NCI-H524 (cell line): ENCODE results near the gene KLHL30.

ENCODE experiments used
- DNase-seq, 2 experiments: peaks; one replicate each; lab custom pipeline; 2025; lab: John Stamatoyannopoulos, UW

KLHL30 gene

DNA sequence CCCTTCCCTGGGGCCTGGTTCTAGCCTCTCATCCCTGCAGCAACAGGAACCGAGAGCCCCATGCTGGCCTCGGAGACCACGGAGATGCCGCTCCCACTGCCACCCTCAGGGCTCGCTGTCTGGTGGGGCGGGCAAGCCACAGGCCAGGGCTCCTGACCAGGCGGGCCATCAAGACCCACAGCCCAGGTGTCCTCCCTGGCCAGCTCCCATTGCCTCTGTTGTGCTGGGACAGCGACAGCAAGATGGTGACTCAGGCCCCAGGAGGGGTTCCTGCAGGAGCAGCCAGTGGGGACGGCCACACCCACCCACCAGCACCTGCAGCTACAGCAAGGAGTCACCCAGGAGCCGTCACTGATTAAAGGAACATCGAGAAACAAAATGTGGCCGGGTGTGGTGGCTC, 7.4 kb downstream of the KLHL30 start:
- no peak for DNase-seq

DNA sequence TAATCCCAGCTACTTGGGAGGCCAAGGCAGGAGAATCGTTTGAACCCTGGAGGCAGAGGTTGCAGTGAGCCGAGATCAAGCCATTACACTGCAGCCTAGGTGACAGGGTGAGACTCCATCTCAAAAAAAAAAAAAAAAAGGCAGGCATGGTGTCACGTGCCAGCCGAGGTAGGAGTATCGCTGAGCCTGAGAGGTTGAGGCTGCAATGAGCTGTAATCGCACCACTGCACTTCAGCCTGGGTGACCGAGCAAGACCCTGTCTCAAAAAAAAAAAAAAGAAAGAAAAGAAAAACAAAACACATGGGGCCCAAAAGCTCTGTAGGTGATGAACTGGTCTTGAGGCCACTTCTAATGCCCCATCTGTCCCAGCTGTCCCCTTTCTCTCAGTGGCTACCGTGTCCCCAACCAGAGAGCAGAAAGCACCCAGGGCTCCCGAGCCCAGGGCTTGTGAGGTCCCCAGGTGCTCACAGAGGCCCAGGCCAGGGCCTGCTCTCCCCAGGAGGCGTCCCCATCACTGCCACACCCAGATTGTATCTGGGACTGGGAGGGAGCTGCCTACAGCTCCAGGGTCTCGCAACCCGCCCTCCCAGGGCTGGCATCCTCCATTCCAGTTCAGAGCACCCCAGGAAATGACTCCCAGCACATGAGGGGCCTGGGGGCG, 8.5 kb downstream of the KLHL30 start:
- DNase-seq, result peak in 1 of 2 experiments; percentile 13

DNA sequence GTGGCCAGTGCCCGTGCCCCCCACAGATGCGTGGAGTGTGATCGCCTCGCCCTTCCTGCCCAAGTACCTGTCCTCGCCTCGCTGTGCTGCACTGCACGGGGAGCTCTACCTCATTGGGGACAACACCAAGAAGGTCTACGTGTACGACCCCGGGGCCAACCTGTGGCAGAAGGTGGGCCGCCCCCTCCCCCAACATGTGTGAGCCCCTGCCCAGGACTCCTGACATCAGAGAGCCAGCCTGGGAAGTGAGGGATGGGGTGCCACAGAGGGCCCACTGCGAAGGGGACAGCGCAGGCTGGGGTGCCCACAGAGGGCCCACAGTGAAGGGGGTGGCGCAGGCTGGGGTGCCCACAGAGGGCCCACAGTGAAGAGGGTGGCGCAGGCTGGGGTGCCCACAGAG, 10.5 kb downstream of the KLHL30 start:
- DNase-seq, result no peak

DNA sequence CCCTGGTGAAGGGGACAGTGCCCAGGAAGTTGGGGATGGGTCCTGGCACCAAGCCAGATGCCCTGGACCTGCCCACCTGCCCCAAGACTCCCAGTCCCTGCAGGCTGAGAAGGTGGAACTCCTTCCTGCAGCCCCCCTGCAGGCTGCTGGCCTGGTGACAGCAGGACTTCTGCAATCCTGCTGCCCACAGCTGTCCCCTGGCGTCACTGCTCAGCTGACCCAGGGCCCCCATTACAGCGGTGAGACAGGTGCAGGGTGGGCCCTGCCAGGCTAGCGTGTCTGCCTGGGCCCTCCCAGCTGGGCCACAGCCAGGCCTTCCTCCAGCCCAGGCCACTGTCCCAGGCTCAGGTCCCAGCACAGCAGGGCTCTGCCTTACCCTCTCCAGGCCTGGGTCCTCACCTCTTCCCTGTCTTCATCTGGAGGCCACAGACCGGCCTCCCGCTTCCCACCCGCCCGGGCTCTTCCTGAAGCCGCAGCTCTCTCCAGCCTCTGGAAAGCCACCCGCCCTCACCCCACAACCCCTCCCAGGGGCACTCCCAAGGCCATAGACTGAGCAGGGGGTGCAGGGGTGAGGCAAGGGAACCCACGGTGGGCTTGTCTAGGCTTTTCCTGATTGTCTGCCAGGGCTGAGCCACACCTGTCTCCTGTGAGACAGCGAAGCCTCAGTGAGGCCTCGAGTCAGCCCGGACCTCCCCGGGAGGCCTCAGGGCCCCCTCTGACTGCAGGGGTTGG, 11.5 kb downstream of the KLHL30 start:
- DNase-seq, result peak in 1 of 2 experiments; percentile 49

DNA sequence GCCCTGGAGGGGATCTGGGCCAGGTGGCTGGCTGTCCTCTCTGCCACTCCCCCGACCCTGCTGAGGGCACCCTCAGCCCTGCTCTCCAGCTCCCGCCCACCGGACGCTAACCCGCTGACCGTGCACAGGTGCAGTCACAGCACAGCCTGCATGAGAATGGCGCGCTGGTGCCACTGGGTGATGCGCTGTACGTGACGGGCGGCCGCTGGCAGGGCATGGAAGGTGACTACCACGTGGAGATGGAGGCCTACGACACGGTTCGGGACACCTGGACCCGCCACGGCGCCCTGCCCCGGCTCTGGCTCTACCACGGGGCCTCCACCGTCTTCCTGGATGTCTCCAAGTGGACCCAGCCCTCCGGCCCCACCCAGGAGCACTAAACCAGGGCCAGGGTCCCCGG, 12.2 kb downstream of the KLHL30 start:
- no peak for DNase-seq

DNA sequence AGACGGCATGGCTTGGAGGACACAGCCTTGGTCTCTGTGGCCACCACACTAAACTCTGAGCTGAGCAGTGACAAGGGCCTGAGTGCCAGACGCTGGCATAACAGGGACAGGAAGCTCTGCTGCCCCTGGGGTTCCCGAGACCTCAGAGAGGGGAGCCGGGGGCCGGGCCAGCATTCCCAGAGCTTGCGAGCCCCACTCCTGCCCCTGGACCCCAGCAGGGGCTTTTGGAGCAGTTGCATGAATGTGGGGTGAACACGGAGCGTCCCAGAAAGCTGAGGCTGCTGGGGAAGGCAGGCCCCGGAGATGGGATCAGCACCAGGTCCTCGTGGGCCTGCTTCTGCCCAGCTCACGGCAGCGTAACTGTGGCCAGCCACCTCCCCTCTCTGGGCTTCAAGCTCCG, 12.7 kb downstream of the KLHL30 start:
- no peak for DNase-seq

DNA sequence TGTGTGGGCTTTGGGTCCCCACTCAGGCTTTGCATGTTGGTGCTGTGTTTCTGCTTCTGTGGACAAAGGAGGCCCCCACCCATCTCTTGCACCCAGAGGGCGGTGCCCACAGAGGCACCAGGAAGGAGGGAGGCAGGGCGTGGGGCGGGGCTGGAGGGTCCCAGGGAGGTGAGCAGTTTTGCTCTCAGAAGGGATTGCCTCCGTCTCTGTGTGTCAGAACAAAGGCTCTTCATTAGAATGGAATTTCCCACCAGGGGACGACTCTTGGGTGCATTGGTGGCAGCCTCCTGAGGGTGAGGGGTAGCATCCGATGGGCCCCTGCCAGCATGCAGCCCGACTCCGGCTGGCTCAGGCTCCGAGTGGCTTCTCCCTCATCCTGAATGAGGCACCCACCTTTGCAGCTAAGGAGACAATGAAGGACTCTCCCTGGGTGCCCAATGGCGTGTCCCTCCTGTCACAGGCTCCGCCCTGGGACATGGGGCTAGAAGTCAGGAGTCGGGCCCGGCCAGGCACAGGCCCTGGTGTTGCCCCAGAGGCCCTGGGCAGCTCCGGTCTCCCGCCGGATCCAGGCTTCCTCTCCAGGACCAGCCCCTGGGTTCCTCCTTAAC, 13.3 kb downstream of the KLHL30 start:
- no peak for DNase-seq

DNA sequence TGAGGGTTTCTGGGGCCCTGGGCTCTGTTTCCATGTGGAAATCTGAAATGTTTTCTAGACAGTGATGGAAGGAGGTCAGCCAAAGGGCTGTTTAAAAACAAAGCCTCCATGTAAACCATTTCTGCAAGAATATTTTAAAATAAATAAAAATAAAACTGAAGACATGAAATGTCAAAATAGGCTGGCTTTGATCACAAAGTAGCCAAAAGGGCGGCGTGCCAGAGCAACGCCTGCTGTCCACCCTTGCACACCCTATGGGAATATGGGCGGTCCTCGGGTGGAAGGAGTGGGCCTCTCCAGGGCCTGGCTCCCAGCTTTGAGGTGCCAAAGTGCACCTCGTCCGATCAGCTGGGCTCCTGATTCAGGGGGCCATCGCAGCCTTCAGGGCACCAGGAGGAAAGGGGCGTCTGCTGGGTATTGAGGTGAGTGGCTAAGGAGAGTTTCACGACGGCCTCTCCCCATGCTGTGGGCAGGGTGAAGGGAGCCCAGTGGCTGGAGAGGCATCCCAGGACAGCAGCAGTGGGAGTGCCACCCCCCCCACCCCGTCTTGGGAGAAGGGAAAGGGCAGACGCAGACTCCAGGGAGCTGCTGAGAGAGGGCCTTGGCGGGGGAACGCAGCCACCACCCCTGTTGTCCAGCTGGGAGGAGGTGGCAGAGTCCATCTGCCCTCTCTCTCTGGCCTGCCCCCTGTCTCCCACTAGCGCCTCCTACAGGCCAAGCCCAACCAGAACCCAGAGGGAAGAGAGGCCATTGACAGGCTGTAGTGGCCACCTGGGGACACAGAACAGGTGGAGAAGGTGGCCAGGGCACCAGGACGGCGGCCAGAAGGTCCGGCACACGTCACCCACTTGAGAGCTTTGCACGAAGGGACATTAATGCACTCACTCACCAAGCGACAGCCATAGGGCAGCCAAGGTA, 14.6 kb downstream of the KLHL30 start:
- DNase-seq, result no peak

DNA sequence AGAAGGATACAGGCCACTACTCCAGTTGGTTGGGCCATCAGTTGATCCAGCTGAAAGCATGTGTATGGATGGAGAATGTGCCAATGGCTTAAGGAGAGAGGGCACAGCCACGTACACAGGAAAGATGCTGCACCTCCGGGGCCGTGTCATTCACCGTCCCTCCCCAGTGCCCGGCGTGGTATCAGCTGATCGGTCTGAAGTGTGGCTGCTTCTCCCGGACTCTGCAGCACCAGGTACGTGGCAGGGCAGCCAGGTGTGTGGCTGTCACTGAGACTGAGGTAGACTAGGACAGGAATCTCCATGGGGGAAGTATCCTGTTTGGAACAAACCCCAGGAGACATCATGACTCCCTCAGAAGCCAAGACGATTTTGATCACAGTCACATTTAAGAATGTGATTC, 16.1 kb downstream of the KLHL30 start:
- no peak for DNase-seq

DNA sequence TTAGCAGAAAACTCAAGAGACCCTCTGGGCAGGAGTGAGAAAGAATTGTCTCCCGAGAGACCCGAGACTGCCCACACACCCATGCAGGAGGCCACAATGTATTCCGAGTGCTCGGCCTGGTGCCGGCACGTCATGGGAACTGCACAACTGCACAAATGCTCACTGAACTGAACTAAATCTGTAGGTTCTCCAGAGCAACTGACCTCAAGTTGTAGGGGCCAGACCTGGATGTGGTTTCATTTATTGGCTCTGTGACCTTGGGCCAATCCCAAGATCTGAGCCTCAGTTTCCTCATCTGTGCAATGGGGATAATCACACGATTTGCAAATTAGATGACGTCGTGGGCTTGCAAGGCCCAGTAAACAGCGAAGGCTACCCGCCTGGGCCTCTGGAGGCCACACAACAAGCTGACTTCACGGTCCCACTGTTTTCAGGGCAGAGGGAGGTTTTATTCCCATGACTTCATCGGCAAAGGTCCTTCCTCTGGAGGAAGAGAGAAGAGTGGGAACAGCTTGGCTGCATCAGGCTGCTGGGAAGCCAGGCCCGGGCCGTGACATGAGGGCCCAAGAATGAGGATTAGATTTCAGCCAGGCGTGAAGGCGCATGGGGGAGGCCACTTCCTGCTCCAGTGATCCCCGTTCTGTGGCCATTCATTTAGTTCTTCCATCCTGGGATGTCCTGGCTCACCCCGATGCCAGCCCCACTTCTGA, 16.7 kb downstream of the KLHL30 start:
- no peak for DNase-seq

DNA sequence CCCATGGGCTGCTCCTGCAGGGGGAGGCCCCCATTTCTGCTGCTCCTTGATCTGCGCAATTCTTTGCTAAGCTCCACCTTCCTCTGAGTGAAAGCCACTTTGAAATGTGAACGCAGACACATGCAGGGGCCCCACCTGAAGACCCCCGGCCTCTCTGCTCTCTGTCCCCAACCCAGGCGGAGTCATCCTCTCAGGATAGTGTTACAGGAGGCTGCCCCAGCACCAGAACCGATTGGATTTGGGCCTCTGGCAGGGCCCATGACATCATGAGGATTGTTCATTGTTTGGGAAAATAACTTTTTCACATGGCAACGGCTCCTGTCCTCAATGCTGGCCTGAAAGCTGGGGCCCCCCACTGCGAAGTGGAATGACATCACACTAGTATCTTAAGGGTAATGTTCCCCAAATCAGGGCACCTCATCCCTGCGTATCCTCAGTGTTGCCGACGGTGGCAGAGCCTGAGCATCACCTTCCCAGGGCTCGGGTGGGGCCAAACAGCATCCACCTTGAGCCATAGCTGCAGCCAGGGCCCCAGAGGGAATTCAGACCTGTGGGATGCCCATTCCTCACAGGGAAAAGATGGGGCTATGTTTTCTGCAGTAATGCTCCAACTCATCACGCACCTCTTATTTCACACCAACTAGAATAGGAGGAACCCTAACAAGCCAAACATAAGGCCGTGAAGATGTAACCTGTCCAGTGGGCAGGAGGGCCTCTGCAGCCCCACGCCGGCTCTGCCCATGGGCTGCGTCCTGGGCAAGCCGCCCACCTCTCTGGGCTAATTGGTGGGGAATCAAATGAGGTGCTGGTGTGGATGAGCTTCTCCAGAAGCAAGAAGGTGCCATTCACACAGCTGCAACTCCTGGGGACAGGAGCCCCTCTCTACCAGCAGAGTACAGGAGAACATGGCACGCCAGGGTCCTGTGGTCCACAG, 17.6 kb downstream of the KLHL30 start:
- DNase-seq, result no peak

DNA sequence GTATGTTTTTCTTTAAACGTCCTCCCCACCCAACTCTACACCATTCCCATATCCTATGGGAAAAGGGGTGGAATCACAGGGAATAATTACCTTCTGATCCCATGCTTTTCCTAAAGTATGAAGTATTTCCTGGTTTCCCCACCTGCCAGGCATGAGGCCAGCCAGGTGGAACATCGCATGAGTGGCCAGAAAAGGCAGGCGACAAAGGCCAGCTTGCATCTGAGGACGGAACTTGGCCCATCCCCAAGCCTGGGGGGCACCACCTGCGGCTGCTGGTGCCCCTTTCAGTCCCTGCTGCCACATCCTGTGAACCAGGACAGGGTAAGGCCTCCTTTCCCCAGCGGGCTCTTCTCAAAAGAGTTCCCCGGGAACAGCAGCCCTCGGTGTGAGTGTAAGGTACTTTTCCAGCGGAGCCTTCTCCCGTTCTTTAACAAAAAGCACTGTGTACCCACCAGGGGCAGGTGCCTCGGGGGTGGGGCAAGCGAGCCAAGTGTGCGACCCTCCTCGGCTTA, 19.1 kb downstream of the KLHL30 start:
- no peak for DNase-seq

DNA sequence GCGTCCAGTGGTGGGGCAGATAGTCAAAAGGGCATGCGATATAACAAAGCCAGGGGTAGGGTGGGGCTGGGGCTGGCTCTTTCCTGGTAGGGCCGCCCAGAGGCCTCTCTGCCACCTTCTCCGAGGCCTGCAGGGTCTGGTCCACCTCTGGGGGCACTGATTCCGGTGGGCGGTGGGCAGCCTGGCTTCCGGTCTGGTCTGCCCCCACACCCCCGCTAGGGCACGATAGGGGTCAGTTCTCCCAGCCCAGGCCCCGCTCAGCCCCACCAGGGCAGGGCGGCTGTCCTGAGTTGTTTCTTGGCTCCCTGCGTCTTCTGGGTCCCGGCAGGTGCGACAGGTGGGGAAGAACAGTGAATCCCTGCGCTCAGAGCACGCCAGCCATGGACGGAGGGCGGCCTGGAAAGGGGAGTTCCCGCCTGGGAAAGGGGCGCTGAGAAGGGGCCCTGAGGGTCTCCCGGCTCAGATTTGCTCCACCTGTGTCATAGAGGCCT, 19.6 kb downstream of the KLHL30 start:
- DNase-seq, result no peak

DNA sequence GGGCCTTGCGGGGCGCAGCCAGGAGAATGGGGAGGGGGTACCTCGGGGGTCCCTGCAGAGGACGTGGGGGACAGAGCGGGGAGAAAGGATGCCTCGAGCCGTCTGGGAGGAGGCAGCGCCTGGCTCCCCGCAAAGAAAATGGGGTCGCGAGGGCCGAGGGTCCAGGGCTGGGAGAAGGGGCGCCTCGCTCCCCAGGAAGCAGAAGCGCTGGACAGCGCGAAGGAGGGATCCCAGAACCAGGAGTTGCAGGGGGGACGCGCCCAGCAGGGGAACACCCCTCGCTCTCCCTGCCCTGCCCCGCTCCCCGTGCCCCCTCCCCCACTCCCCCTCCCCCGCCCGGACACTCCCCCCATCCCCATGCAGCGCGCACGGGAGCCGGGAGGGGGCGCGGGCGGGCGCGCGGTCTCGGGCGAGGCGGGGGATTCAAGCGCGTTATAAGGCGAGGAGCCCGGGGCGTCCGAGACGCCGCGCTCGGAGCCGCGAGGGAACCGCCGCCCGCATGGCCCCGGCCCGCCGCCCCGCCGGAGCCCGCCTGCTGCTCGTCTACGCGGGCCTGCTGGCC, 20.1 kb downstream of the KLHL30 start, which contains the start of gene ERFE:
TSS of gene ERFE (plus strand) at position 462 of the 562 bp plus-strand sequence. CDS start at position 500, 38 bp downstream.
- peak; percentile 11 to 47 for DNase-seq

DNA sequence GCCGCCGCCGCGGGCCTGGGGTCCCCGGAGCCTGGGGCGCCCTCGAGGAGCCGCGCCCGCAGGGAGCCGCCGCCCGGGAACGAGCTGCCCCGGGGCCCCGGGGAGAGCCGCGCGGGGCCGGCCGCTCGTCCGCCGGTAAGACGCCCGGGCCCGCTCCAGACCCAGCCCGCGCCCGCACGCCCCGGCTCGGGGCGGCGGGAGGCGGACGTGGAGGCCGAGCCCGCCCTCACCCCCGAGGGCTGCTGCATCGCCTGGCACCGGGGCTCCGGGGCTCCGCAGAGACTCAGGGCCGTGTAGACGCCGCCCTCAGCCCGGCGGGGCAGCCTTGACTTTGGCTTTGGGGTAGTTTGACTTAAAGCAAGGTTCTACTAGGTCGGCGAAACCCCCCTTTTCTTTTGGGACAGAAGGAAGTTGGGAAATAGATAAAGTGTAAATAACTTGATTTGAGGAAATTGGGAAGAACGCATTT, 20.6 kb downstream of the KLHL30 start:
- peak in 1 of 2 experiments; percentile 40 for DNase-seq

DNA sequence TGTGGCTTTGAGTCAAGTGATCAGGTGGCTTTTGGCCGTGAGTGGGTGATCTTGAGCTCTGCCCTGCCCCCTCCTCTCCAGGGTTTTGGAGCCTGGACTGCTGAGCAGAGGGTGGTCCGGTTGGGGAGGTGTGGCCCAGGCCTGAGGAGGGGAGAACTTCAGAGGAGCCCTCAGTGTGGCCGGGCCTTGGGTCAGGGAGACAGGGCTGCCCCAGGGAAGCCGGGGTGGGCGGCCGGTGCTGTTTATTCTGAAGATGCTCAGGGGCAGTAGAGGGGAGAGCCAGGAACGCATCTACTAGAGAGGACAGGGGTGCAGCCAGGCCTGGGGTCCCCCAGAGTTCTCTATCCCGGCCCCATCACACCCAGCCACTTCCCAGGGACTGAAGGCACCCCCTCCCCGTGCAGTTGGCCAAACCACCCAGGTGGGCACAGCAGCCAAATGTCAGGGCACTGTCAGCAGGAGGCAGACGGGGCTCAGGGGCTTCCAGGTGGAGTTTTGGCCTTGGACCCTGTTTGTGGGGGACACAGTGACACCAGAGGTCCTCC, 21.3 kb downstream of the KLHL30 start:
- peak in 1 of 2 experiments; percentile 40 for DNase-seq

DNA sequence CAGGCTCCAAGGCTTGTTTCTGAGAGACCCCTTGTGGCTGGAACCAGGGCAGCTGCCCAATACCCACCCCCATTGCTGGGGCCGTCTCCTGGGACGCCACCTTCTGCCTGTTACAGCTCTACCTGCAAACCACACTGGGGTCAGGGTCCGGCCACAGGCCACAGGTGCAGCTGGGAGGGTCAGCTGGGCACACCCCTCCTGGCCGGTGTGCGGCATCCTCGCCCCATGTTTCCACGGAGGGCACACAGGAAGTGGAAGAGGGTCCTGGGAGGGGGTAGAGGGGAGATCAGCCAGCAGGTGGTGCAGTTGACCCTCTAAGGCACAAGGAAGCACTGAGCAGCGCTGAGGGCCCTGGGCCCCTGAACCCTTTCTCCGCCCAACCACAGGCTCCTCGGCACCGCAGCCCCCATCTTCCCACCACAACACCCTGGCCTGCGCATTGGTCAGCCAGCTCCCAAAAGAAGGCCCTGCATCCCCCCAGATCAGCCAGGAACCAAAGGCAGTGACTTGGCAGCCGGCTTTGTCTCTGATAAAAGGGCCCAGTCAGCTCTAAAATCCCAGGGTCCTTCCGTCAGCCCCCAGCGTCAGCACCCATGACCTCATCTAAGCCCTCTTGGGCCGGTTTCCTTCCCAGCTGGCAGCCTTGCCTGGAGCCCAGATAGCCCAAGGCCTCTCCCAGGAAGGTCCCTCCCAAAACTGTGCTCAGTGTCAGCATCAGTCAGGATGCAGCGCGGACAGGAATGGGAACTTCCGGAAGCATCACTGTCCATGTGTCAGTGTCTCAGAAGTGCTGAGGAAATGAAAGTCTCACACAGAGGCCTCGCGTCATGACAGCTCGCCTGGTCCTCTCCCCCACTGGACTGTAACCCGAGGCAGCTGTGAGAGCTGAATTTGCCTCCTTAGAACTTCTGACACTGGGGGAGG, 22.0 kb downstream of the KLHL30 start:
- peak; percentile 30 to 75 for DNase-seq
